Measurements from ENCODE around the gene ASCL2.

ASCL2 gene

DNA sequence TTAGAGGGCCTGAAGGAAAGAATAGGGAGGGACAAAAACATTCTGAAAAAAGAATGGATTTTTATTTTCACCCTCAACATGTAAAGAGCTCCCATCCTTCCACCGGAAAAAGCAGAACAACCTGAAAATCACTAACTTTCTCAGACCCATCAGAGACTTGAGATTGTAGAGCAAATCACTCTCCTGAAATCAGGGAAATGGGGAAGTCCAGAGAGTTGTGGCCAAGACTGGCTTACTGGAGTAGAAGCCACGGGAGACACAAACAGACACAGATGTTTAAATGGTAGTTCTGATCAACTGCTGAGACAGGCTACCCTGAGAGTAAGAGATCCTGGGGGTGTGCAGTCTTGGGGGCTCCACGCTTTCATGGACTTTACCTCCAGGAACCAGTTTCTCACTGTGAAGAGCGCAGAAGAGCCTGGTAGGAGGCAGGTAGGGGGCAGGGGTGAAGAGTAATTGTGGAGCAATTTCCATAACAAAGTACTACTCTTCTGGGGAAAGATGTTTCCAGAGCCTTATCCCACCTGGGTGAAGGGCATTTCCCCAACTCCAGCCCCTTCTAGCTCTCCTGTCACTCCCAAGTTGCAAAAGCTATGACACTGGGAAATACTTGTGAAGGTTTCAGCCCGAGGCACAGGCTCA, 47.1 kb downstream of the ASCL2 start:
- DNase-seq, result no peak

DNA sequence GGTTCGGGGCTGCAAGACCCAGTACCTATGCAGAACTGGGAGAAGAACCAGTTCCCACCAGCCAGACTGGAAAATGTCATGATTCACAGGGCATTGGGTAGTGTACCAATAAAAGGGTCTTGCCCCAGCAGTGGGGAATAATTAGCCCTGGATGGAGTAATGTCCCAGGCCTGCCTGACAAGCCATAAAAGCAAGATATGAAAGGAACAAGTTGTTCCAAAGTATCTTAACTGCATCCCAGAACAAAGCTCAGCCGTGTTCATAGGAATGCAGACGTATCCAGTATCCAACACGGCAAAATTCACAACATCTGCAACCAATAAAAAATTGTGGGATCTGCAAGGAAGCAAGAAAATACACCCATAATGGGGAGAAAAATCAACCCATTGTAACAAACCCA, 47.9 kb downstream of the ASCL2 start:
- DNase-seq, result no peak

DNA sequence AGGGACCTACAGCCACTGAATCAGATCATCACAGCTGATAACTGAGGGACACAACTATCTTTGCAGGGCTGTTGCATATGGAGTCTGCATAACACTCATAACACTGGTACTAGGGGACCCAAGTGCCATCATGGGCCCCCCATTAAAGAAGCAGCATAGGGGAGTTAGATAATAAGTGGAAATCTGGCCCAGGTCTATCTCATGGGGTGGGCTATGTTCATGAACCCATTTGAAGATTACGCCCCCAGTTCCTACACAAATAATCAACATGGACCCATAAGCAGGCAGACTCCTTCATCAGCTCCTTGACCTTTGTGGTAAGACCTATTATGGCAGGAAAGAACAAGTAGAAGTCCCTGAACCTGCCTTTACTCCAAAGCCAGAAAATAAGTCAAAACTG, 48.8 kb downstream of the ASCL2 start:
- no peak for DNase-seq

DNA sequence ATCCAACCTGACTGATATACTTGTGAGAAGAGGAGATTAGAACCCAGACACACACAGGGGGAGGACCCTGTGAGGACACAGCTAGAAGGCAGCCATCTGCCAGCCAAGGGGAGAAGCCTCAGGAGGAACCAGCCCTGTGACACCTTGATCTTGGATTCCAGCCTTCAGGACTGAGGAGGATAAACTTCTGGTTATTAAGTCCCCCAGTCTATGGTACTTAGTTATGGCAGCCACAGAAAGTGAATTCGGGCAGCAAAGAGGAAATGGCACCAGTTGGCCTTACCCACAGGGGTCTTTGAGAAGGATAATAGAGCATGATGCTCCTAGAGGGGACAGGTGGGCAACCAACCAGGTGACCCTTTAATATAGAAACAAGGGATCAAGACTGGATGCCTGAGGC, 49.4 kb downstream of the ASCL2 start:
- no peak for DNase-seq

DNA sequence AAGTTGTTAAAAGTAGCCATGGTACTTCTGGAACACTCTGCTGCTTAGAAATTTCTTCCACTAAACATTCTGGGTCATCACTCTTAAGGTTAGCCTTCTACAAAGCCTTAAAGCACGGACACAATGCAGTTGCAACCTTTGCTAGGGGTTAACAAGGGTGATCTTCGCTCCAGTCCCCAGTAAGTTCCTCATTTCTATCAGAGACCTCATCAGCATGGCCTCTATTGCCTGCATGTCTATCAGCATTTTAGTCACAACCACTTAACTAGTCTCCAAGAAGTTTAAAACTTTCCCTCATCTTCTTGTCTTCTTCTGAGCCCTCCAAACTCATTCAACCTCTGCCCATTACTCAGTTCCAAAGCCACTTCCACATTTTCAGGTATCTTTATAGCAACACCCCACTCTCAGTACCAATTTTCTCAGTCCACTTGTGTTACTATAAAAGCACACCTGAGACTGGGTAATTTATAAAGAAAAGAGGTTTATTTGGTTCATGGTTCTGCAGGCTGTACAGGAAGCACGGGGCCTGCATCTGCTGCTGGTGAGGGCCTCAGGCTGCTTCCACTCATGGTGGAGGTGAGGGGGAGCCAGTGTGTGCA, 50.1 kb downstream of the ASCL2 start:
- DNase-seq, result no peak

DNA sequence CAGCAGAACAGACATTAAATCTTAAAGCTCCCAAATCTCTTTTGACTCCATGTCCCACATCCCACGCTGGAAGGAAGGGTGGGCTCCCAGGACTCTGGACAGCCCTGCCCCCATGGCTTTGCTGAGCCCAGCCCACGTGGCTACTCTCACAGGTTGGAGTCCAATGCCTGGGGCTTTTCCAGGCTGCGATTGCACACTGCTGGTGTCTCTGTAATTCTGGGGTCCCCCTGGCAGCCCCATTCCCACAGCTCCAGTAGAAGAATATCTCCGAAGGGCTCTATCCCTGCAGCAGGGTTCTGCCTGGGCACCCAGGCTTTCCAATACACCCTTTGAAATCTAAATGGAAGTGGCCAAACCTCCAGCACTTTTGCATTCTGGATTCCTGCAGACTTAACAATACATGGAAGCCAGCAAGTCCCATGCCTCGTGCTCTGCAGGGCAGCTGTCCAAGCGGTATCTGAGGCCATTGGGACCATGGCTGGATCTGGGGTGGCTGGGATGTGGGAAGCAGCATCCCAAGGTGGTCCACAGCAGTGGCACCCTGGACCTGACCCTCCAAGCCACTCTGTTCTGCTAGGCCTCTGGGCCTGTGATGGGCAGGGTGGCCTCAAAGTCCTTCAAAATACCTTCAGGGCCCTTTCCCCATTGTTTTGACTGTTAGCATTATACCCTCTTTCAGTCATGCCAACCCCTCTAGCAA, 50.9 kb downstream of the ASCL2 start:
- no peak for DNase-seq

Data from activated gamma-delta T cell treated with Interleukin-2 at 50 U/mL for 16 hours (primary cell).